HK-2 (cell line): ENCODE data around the gene CCR5.
"Not testable (repeated sequence)": the region's sequence is repeated elsewhere in the genome, so short reads cannot be mapped to it uniquely, and the experiment has no call there.

Source experiments
- DNase-seq: peaks from one replicate; pipeline ENCODE4 v3.0.0-alpha.2; 2018; ENCODE audit not compliant: unreplicated experiment

CCR5 gene

GRCh38 chr3:46370839-46371518 lies at the start of gene CCR5:
Gene CCR5 (plus strand): TSS chr3:46370946. CDS start chr3:46372903, 1,957 bp downstream.
- DNase-seq = no peak

DNA sequence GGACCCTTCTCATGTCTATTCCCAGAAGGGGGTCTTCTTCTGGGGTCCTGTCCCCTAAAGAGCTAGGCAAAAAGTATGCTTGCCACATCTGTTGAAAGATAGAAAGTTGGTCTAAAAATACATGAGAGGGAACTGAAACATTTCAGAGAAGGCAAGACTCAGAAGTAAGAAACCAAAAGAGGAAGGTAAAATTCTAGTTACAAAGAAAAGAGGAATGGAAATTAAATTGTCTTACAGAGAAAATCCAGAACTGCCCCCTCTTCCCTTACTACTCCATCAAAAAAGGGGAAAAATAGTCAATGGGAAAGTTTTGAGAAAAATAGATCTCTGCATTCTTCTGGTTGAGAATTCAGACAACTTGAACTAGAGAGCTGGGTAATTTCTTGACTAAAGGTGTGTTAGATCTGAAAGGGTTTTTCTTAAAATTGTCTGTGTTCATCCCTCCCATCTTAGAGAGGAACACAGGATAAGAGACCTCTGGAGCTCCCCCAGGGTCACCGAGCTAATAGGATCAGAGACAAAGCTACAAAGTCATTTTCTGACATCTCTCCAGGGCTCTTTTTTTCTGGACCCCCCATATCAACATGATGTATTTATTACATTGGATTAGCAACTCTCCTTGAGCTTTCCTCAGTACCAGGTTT lies 49.2 kb upstream of the CCR5 start:
- no peak for DNase-seq

DNA sequence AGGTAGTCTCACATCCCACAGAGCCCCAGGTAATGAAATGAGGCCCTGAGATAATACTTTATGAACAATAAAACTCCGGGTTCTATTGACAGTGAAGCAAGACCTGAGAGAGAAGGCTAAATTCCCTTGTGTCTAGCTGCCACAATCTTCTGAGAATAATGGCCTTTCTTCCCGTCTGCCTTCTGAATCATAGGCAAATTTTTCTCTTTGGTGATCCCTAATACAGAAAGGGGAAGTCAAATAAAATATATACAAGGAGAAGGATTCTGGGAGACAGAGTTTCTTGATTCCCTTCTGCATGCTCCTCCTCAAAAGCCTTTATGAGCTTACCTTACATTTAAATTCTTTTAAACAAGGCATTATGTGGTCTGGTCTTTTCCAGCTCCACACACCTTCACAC lies 46.7 kb upstream of the CCR5 start:
- no peak for DNase-seq

GRCh38 chr3:46325645-46326300 lies 45.0 kb upstream of the CCR5 start:
- no peak for DNase-seq

- not testable (repeated sequence) for DNase-seq
These were observed 40.1 kb upstream of the CCR5 start for GRCh38 chr3:46330676-46331075.

GRCh38 chr3:46334741-46335478 lies 35.8 kb upstream of the CCR5 start:
- DNase-seq = no peak

- DNase-seq = no peak
These were observed 35.2 kb upstream of the CCR5 start for GRCh38 chr3:46335541-46335940.

DNA sequence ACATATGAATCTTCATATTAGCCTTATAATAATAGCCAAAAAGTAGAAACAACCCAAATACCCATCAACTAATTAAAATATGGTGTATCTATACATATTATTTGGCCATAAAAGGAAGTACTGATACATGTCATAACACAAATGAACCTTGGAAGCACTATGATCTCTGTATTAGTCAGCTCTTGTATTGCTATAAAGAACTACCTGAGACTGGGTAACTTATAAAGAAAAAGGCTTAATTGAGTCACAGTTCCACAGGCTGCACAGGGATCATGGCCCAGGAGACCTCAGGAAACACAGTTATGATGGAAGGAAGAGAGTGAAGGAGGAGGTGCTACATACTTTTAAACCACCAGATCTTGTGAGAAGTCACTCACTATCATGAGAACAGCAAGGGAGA lies 32.8 kb upstream of the CCR5 start:
- DNase-seq = no peak

DNA sequence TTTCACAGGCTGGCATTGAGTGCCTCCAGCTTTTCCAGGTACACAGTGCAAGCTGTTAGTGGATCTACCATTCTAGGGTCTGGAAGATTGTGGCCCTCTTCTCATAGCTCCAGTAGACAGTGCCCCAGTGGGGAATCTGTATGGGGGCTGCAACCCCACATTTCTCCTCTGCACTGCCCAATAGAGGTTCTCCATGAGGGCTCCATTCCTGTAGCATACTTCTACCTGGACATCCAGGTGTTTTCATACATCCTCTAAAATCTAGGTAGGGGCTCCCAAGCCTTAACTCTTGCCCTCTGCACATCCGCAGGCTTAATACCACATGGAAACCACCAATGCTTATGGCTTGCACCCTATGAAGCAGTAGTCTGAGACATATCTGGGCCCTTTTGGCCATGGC lies 31.9 kb upstream of the CCR5 start:
- no peak for DNase-seq

GRCh38 chr3:46344476-46344875 lies 26.3 kb upstream of the CCR5 start:
- no peak for DNase-seq

- no peak for DNase-seq
These were observed 21.8 kb upstream of the CCR5 start for GRCh38 chr3:46348823-46349482.

DNA sequence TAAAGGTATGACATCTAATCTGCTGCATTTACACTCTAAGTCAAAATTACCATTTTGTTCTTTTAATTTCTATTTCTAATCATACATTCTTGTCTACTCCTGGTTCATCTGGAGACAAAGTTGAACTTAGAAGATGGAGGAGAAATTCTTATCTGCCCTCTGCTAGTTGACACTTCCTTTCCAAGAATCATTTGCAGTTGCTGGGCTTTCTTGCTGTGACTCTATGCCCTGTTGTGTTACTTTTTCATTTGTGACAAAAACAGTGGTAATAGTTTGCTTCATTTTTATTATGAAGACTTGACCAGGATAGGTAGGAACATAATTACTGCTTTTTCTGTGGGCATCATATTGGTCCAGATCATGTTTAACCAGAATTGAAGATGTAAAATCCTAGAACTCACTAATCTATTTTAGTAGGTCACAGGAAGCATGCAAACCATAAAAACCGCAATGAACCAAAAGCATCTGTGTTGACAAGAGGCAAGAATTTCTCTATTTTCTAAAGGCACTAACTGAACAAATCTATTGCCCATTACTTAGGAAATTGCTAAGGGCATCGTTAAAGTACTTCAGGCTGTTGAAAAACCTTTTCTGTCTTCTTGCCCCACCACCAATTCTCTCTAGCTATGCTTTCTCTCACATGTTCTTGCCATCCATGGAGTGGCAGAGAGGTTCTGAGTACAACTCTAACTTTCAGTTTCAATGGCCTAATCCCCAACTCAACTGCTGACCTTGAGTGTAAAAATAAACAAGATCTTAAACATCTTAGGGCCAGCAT lies 21.1 kb upstream of the CCR5 start:
- no peak for DNase-seq

DNA sequence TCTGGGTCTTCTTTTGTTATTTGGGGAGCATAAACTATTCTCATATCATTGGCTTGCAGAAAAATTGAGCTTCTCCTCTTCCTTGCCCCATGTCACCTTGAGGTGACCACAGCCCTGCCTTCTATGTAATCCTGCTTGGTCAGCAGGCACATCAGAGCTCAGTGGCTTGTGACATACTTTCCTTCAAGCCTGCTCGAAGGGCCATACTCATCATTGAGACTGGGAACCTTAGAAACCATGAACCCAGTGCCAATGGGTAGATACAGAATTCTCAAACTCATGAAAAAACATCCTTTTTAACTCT lies 20.5 kb upstream of the CCR5 start:
- no peak for DNase-seq

GRCh38 chr3:46351646-46352045 lies 19.1 kb upstream of the CCR5 start:
- no peak for DNase-seq

GRCh38 chr3:46353090-46353489 lies 17.7 kb upstream of the CCR5 start:
- DNase-seq = no peak

DNA sequence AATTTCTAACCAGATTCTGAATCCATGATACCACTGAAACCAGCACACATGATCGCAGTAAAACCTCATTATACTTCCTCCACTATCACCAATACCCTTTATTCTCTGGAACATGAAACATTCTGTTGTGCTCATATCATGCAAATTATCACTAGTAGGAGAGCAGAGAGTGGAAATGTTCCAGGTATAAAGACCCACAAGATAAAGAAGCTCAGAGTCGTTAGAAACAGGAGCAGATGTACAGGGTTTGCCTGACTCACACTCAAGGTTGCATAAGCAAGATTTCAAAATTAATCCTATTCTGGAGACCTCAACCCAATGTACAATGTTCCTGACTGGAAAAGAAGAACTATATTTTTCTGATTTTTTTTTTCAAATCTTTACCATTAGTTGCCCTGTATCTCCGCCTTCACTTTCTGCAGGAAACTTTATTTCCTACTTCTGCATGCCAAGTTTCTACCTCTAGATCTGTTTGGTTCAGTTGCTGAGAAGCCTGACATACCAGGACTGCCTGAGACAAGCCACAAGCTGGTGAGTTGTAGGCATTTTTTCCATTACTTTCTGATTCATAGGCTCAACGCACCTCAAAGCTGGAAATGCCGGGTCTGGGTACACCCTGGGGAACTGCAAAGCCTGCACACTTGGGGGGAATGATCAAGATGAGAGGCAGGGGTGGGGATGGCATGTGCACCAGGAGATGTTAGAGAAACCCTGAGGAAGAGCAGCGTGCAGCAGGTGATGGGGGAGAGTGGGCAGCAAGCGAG lies 16.9 kb upstream of the CCR5 start, which contains the start of gene CCR2:
TSS of gene CCR2 (plus strand) at position 465 of the 764 bp plus-strand sequence. CDS start 3,417 bp downstream, outside the sequence.
- no peak for DNase-seq

DNA sequence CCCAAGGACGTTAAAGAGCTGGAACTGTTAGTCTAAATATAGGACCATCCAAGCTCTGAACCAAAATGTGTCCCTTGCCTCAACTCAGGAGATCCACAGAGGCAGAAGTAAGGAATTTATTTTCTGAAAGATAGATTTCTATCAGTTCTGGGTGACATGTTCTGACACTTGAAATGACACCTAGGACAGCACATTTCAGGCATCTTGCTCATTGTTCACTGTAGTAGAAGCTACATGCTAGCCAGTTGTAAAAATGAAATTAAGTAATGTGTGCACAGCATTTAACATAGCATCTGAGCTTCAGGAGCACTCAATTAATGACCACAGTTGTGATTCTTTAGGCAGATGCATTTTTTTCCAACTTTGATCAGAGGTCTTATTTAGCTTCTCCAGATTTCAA lies 16.3 kb upstream of the CCR5 start:
- DNase-seq = no peak

DNA sequence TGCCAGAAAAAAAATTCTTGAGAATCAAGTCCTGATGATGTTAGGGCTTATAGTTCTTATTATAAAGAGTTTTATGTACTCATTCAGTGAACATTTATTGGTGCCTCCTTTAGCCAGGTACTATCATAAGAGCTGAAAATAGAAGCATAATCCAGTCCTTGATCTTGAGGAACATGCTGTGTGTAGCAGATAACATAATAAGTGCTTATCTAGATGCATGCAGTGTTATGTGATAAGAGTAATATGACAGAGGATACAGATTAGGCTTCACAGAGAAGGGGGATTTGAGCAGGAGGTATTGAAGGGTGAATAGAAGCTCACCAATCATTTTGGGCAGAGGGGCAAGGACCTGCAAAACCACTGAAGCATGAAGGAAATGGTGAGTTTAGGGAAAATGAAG lies 15.8 kb upstream of the CCR5 start:
- no peak for DNase-seq

- DNase-seq = no peak
These were observed 14.5 kb upstream of the CCR5 start for GRCh38 chr3:46356276-46356675.

GRCh38 chr3:46356909-46357308 lies 13.8 kb upstream of the CCR5 start:
- DNase-seq = no peak
